Heart left ventricle (tissue), 13 donors: Measurements from ENCODE around the gene DOLPP1.

Experiments
- CTCF ChIP-seq, 12 donors: fragments of 200-600 bp; sonication (generic) in 4 of 12; IDR thresholded peaks; one replicate each; pipeline versions ENCODE4 v1.5.0 to v1.8.0; 2018 to 2022; ENCODE audit warnings: antibody characterized with exemption in 12 of 12, mild to moderate bottlenecking in 5 of 12
- POLR2A ChIP-seq, 2 donors: fragments of 450-650 bp; IDR thresholded peaks; one replicate each; pipeline ENCODE4 v1.6.1; 2017; ENCODE audit warnings: antibody characterized with exemption in 2 of 2, mild to moderate bottlenecking in 2 of 2, moderate library complexity in 2 of 2
- donor health status: ischemic (EF 13 %, LVEDD 7.1; RV severe dilation, severe dysfunction).
- donor health status: DM: no; HTN: yes; CAD: no.
- donor health status: DM: no; HTN: no; CAD: no.
- donor health status: ischemic (EF 25% LVEDD 6.9; RV normal size, moderate dysfunction).
- donor health status: ischemic (EF 25% LVEDD 5.7; RV mildly dilated, moderate dysfunction).
- donor health status: ischemic (EF 35%, LVEDD 5.7; RV mildly dilated, moderate dysfunction).
- donor health status: nonischemic (EF 11% LVEDD 7.7; RV severe dilation, severe dysfunction).
- donor health status: DM: yes; HTN: yes; CAD: no.
- donor health status: PGD.
- donor health status: ischemic (EF 29% LVEDD 5.4; RV normal size, mild dysfunction).
- donor health status: nonischemic (EF 23%, LVEDD 6.1; RV moderate dilation, normal function).

- no peak for TF ChIP-seq CTCF (IDR thresholded peaks at IDR 0.05)
- no peak for TF ChIP-seq POLR2A (IDR thresholded peaks at IDR 0.05)
Observed at GRCh38 chr9:129137292-129138143, 56.6 kb downstream of the DOLPP1 start.
